Astrocyte of the cerebellum (primary cell): Measurements from ENCODE around the gene LIPA.

Experiments
- DNase-seq: peaks from one replicate; pipeline ENCODE4 v3.0.0-alpha.2; 2011; ENCODE audit warnings: low read depth
- H3K4me3 ChIP-seq: 2 replicates; pipeline ENCODE4 v1.5.1; 2011; ENCODE audit warnings: mild to moderate bottlenecking, low read depth, low read length, moderate library complexity
- in situ Hi-C: cut with HindIII; loops from 2 replicates; pipeline ENCODE4 v1.10.0; 2017; ENCODE audit warnings: low sequenced_read_pairs
- TF ChIP-seq, protein P1 (sequence below): IDR thresholded peaks from 2 replicates; pipeline ENCODE4 v1.5.1; 2012; ENCODE audit warnings: low read length, low read depth, moderate library complexity, mild to moderate bottlenecking; ENCODE audit errors: missing control alignments

LIPA gene

DNA sequence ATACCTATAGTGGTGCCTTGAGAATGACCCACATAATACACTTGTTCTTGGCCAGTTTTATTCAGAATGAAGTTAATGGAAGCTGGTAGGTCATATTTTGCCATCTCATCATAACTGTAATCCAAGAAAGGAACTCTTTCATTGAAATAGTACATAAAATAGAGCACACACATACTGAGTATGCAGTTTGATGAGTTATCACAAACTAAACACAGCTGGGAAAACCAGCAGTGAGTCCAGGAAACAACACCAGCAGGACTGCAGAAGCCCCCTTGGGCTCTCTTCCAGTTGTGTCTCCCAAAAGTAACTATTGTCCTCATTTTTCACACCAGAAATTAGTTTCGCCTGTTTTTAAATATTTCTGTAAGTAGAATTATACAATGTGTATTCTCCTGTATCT lies 24.7 kb downstream of the LIPA start:
- TF ChIP-seq, protein P1, sequence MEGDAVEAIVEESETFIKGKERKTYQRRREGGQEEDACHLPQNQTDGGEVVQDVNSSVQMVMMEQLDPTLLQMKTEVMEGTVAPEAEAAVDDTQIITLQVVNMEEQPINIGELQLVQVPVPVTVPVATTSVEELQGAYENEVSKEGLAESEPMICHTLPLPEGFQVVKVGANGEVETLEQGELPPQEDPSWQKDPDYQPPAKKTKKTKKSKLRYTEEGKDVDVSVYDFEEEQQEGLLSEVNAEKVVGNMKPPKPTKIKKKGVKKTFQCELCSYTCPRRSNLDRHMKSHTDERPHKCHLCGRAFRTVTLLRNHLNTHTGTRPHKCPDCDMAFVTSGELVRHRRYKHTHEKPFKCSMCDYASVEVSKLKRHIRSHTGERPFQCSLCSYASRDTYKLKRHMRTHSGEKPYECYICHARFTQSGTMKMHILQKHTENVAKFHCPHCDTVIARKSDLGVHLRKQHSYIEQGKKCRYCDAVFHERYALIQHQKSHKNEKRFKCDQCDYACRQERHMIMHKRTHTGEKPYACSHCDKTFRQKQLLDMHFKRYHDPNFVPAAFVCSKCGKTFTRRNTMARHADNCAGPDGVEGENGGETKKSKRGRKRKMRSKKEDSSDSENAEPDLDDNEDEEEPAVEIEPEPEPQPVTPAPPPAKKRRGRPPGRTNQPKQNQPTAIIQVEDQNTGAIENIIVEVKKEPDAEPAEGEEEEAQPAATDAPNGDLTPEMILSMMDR, result no peak
- DNase-seq, result no peak
- in situ Hi-C loops, result no loop called here
- no peak overlapping the region for H3K4me3 ChIP-seq

DNA sequence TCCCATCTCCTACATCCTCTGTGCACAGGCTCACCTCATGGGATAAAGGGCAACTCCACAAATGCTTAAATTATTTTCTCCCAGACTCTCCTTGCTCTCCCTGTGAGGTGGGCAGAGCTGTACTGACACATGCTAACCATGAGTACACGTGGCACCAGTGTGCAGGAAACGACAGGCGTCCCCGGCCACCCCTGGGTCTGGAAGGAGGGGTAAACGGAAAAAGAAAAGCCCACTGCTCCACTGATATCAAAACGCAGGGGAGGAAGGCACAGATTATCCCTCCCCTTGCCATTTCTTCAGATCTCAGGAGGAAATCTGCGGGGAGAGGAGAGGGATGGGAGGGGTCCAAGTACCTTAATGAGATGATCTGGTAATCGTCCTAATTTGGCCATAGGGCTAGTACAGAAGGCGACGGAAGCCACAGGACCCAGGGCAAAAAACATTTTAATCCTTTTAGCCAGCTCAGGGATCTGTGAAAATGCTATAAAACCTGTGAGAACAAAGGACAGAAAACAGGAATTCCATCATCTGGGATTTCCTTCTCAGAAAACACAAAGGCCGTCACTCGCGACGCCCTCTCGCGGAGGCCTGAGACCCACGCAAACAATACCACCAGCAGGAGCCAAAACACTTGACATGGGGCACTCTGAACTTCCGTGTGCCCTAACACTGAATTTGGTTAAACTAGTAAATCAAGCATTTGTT lies 26.7 kb downstream of the LIPA start:
- TF ChIP-seq, protein P1, result peak; percentile 12
- DNase-seq, result no peak
- H3K4me3 ChIP-seq, result no peak overlapping the region
- in situ Hi-C loops, result no loop called here

DNA sequence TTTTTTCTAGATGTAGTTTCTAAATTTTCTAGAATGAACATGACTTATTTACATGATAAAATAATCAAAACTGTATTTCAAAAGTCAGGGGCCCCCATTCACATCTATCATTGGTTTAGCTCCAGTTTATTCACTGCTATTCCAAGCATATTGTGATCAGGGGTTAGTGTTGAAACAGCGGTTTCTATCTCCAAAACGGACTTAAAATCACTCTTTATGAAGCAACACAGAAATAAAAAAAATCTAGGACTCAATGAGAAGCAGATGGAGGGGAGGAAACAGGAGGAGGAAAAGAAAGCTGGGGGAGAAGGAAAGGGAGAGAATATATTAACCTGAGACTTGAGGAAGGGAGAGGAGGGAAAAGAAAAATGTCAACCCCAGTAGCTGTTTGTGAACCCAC lies 29.7 kb downstream of the LIPA start:
- in situ Hi-C loops, result no loop called here
- H3K4me3 ChIP-seq, result no peak overlapping the region
- TF ChIP-seq, protein P1, result no peak
- DNase-seq, result no peak

DNA sequence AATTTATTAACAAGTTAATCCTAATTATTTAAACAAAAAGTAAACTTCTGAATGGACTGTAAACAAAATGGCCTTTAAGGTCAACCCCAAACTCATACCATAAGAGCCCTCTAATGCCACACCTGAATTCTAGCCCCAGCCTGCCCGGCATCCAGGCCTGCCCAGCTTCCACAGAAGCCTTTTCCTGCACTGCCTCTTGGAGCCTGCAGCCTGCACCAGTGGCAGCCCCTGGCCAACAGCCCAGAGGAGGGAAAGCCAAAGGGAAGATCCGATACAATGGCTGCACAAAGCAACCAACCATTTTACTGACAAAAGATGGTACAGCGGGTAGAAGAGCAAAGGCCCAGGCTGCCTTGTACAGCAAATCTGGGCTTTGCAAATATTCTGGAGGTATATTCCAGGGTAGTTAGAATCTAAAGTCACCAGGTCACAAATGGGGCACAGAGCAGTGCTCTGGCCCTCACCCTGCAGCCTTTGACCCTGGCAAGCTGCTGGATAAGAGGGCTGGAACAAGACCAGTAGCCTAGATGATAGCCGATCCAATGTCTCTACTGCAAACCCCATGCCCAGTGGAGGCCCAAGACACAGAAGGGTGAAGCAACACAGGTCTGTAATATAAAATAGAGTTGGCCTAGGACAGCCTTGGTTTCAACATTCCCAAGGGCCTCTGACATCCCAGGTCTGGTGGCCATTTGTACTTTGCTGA lies 31.9 kb downstream of the LIPA start:
- DNase-seq, result no peak
- in situ Hi-C loops, result loop anchor here (10.0 kb wide), 1 partner anchor 195 kb away; no protein-coding TSS in a partner anchor
- H3K4me3 ChIP-seq, result no peak overlapping the region
- TF ChIP-seq, protein P1, result no peak

DNA sequence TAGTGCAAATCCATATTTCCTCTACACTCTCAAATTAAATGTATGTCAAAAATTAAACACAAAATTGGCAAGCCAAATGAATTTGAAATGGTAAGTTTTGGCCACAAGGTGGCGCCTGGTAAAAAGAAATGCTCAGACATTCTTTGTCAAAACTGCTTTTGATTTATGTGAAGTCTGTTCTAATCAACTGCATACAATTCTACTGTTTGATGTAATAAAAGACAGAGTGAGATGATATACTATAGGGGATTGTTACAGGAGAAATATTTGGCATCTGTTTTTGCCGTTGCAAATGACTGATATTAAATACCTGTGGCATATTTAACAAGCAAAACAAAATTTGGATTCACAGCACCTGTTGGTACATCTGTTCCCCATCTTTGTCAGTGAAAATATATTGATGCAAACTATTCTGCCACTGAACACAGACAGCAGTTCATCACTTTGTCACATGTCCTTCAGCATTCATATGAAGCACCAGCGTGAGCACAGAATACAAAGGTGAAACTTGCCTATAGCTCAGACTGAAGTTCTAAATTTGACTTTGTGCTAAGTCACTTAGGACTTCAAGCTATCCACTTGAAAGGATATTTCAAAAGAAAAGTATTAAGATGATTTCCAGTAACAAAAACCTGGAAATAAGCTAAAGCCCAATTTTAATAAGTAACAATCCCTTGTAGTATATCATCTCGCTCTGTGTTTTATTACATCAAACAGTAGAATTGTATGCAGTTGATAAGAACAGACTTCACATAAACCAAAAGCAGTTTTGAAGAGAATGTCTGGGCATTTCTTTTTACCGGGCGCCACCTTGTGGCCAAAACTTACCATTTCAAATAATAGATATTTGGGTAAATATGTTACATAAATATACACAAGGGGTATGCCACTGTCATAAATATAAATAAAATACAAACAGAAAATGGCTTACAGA lies 34.3 kb downstream of the LIPA start:
- in situ Hi-C loops, result loop anchor here (10.0 kb wide), 1 partner anchor 193 kb away; no protein-coding TSS in a partner anchor
- peak; percentile 48 for DNase-seq
- H3K4me3 ChIP-seq, result no peak overlapping the region
- TF ChIP-seq, protein P1, result peak; percentile 57

DNA sequence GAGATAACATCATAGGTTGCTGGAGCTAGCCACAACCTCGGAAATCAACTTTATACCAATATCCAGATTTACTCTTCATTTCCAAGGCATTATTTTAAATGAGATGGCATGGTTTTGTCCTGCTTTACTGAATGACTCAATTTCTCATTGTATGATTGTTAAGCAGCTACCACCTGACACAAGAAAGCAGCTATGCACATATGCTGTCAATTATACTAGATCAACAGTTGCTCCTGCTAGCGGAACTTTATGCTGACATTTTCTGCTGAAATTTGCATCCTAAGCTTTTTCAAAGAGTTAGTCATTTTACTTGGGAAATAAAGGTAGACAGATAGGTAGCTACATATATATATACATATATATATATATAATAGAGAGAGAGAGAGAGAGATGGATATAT lies 35.5 kb downstream of the LIPA start:
- TF ChIP-seq, protein P1, result no peak
- no peak overlapping the region for H3K4me3 ChIP-seq
- no peak for DNase-seq
- in situ Hi-C loops, result loop anchor here (10.0 kb wide), 1 partner anchor 191 kb away; no protein-coding TSS in a partner anchor
